Measurements from ENCODE around the gene GNG12. TPM values are rescaled to one million over a fixed set of nuclear protein-coding genes. Genes with fewer than 3 reads are reported as not detected.

The GNG12 gene
- polyA plus RNA-seq, 1 experiment: 185 TPM

GRCh38 chr1:67827688-67828087 is 5.6 kb downstream of the GNG12 start:
- no peak for DNase-seq (ENCODE audit: low read depth, low spot score)
- H3K4me3 ChIP-seq (ENCODE audit: low read depth, low read length): no peak overlapping the region
- no peaks in the 10 kb centered on the region for H3K27me3 ChIP-seq (ENCODE audit: control insufficient read depth, insufficient read depth, low read length)
- ChIA-PET POLR2A (no interaction called here), CTCF (no interaction called here)
- TF ChIP-seq CTCF (IDR thresholded peaks at IDR 0.05; ENCODE audit: low read depth, low read length): no peak
- no peaks in the 10 kb centered on the region for H3K9me3 ChIP-seq (ENCODE audit: control insufficient read depth, insufficient read depth, low read length)
- H3K27ac ChIP-seq (ENCODE audit: low read depth, low read length): no peak overlapping the region

DNA sequence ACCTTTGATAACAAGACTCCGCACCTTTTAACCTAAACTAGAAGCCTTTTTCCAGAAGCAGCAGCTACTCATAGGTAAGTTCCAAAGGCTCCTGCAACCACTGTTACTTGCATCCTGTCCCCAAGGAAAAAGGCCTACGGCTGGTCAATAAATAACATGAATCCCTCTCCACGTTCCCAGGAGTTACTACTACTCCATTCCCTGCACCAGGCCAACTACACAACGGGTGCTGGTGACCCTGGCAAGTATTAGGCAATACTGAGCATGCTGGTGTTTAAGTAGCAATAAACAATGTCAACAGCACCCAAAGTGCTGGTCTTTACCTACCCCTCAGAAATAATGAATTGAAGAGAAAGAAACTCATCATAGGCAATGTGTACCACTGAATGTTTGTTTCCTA is 7.7 kb downstream of the GNG12 start:
- DNase-seq (ENCODE audit: low read depth, low spot score): no peak
- no peaks in the 10 kb centered on the region for H3K27me3 ChIP-seq (ENCODE audit: control insufficient read depth, insufficient read depth, low read length)
- TF ChIP-seq CTCF (IDR thresholded peaks at IDR 0.05; ENCODE audit: low read depth, low read length): no peak
- ChIA-PET POLR2A (no interaction called here), CTCF (no interaction called here)
- no peak overlapping the region for H3K27ac ChIP-seq (ENCODE audit: low read depth, low read length)
- H3K9me3 ChIP-seq (ENCODE audit: control insufficient read depth, insufficient read depth, low read length): no peaks in the 10 kb centered on the region
- no peak overlapping the region for H3K4me3 ChIP-seq (ENCODE audit: low read depth, low read length)

DNA sequence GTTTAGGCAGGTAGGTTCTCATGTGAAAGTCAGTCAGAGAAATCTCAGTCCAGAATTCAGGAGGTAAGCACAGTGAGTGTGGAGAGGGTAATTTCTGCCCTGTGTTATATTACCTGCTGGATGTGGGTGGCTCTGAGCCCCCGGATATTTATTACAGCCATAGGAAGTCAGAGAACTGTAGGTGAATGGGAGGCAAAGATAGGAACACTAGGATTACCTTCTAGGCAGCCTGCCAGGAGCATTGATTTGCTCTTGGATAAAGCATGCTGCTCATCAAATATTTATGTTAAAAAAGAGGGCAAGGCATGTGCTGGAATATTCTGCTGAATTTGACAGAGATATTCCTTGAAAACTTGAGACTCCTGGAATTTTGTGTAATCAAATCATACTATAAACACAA is 8.5 kb downstream of the GNG12 start:
- H3K27me3 ChIP-seq (ENCODE audit: control insufficient read depth, insufficient read depth, low read length): no peaks in the 10 kb centered on the region
- H3K9me3 ChIP-seq (ENCODE audit: control insufficient read depth, insufficient read depth, low read length): no peaks in the 10 kb centered on the region
- H3K27ac ChIP-seq (ENCODE audit: low read depth, low read length): no peak overlapping the region
- no peak for DNase-seq (ENCODE audit: low read depth, low spot score)
- ChIA-PET POLR2A (no interaction called here), CTCF (interaction anchor here (0.6 kb wide), 1 partner anchor 611 kb away, joined by 3 read pairs; no protein-coding TSS in a partner anchor)
- H3K4me3 ChIP-seq (ENCODE audit: low read depth, low read length): no peak overlapping the region
- TF ChIP-seq CTCF (IDR thresholded peaks at IDR 0.05; ENCODE audit: low read depth, low read length): no peak

GRCh38 chr1:67823615-67824014 is 9.7 kb downstream of the GNG12 start:
- Histone ChIP-seq H3K27me3 (ENCODE audit: control insufficient read depth, insufficient read depth, low read length) (no peaks in the 10 kb centered on the region), H3K4me3 (ENCODE audit: low read depth, low read length) (no peak overlapping the region), H3K9me3 (ENCODE audit: control insufficient read depth, insufficient read depth, low read length) (no peaks in the 10 kb centered on the region), H3K27ac (ENCODE audit: low read depth, low read length) (no peak overlapping the region)
- DNase-seq (ENCODE audit: low read depth, low spot score): no peak
- ChIA-PET CTCF (interaction anchor here (1.2 to 2.8 kb wide), 3 partner anchors 8 to 64 kb away, joined by 4 to 12 read pairs (median 9); no protein-coding TSS in a partner anchor), POLR2A (interaction anchor here (0.5 kb wide), 1 partner anchor 201 kb away, joined by 3 read pairs; no protein-coding TSS in a partner anchor)
- no peak for TF ChIP-seq CTCF (IDR thresholded peaks at IDR 0.05; ENCODE audit: low read depth, low read length)

- POLR2A ChIA-PET: no interaction called here
- Histone ChIP-seq H3K27ac (ENCODE audit: low read depth, low read length) (no peak overlapping the region), H3K9me3 (ENCODE audit: control insufficient read depth, insufficient read depth, low read length) (peaks cover 3% of the 10 kb centered on the region), H3K4me3 (ENCODE audit: low read depth, low read length) (no peak overlapping the region), H3K27me3 (ENCODE audit: control insufficient read depth, insufficient read depth, low read length) (no peaks in the 10 kb centered on the region)
- DNase-seq (ENCODE audit: low read depth, low spot score): no peak
- TF ChIP-seq CTCF (IDR thresholded peaks at IDR 0.05; ENCODE audit: low read depth, low read length): no peak
- CTCF ChIA-PET: interaction anchor here (1.9 to 2.8 kb wide), 3 partner anchors 10 to 61 kb away, joined by 4 to 12 read pairs (median 9); no protein-coding TSS in a partner anchor
These were observed 12.0 kb downstream of the GNG12 start for GRCh38 chr1:67821263-67821662.

All from AG04450 (cell line).